BJ (cell line): ENCODE data around the gene C1D. TPM values are rescaled to one million over a fixed set of nuclear protein-coding genes. Genes with fewer than 3 reads are reported as not detected.
"Not testable (repeated sequence)": the region's sequence is repeated elsewhere in the genome, so short reads cannot be mapped to it uniquely, and the experiment has no call there.

Experiments used
- CTCF ChIA-PET: fragments of 350-600 bp; formaldehyde crosslinking; extraction: SDS; loops from one replicate; lab custom pipeline; 2021; ENCODE audit warnings: antibody characterized with exemption, inconsistent platforms; lab: Yijun Ruan, JAX
- POLR2A ChIA-PET: fragments of 300-600 bp; sonication (Branson Sonifier 250); formaldehyde crosslinking; extraction: SDS; loops from one replicate; lab custom pipeline; 2021; ENCODE audit warnings: antibody characterized with exemption; lab: Charles Lee
- DNase-seq: peaks from one replicate; pipeline ENCODE4 v3.0.0-alpha.2; 2011; ENCODE audit warnings: low read depth
- H3K27me3 ChIP-seq: 2 replicates; pipeline ENCODE4 v1.6.0; 2011; ENCODE audit warnings: low read length; ENCODE audit not compliant: control insufficient read depth, insufficient read depth
- H3K36me3 ChIP-seq: 2 replicates; pipeline ENCODE4 v1.5.1; 2011; ENCODE audit warnings: low read length; ENCODE audit not compliant: control insufficient read depth, insufficient read depth
- H3K4me3 ChIP-seq: 2 replicates; pipeline ENCODE4 v1.5.1; 2011; ENCODE audit warnings: low read depth, mild to moderate bottlenecking, control low read depth, low read length
- polyA plus RNA-seq: library from polyadenylated mRNA; depleted of rRNA; stranded (reverse); fragments of >200 nt; gene quantifications from 2 replicates; pipeline ENCODE4 v1.2.3, GENCODE V29; 2011
- TF ChIP-seq, protein P1 (sequence below): IDR thresholded peaks from 2 replicates; pipeline ENCODE4 v1.5.1; 2011; ENCODE audit warnings: low read depth, mild to moderate bottlenecking, control low read depth, inconsistent platforms, low read length, moderate library complexity; ENCODE audit not compliant: insufficient read depth

C1D gene
- polyA plus RNA-seq, 1 experiment = 11.4 TPM

- Histone ChIP-seq H3K27me3 (0 out of 2 replicates have a peak, but pooled peaks cover 1% of the 10 kb centered on the region), H3K4me3 (no peak overlapping the region), H3K36me3 (no peaks in the 10 kb centered on the region)
- no peak for DNase-seq
- CTCF ChIA-PET = no interaction called here
- TF ChIP-seq, protein P1, sequence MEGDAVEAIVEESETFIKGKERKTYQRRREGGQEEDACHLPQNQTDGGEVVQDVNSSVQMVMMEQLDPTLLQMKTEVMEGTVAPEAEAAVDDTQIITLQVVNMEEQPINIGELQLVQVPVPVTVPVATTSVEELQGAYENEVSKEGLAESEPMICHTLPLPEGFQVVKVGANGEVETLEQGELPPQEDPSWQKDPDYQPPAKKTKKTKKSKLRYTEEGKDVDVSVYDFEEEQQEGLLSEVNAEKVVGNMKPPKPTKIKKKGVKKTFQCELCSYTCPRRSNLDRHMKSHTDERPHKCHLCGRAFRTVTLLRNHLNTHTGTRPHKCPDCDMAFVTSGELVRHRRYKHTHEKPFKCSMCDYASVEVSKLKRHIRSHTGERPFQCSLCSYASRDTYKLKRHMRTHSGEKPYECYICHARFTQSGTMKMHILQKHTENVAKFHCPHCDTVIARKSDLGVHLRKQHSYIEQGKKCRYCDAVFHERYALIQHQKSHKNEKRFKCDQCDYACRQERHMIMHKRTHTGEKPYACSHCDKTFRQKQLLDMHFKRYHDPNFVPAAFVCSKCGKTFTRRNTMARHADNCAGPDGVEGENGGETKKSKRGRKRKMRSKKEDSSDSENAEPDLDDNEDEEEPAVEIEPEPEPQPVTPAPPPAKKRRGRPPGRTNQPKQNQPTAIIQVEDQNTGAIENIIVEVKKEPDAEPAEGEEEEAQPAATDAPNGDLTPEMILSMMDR = no peak
- POLR2A ChIA-PET = no interaction called here
Measured at GRCh38 chr2:68086166-68086565, 23.4 kb upstream of the C1D start.

- Histone ChIP-seq H3K27me3 (0 out of 2 replicates have a peak, but pooled peaks cover 1% of the 10 kb centered on the region), H3K36me3 (no peaks in the 10 kb centered on the region), H3K4me3 (no peak overlapping the region)
- DNase-seq = no peak
- POLR2A ChIA-PET = no interaction called here
- TF ChIP-seq, protein P1 = no peak
- CTCF ChIA-PET = no interaction called here
Measured at GRCh38 chr2:68083346-68083745, 20.5 kb upstream of the C1D start.

DNA sequence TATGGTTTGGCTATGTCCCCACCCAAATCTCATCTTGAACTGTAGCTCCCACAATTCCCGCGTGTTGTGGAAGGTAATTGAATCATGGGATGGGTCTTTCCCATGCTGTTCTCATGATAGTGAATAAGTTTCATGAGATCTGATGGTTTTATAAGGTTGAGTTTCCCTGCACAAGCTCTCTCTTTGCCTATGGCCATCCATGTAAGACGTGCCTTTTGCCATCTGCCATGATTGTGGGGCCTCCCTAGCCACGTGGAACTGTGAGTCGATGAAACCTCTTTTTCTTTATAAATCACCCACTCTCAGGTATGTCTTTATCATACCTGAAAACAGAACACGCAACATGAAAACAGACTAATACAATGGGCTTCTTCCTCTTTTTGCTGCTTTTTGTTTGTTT is 11.2 kb upstream of the C1D start:
- Histone ChIP-seq H3K36me3 (no peaks in the 10 kb centered on the region), H3K4me3 (no peak overlapping the region), H3K27me3 (peaks cover 4% of the 10 kb centered on the region; the same call in 1 of the 2 replicates)
- TF ChIP-seq, protein P1 = no peak
- POLR2A ChIA-PET = no interaction called here
- DNase-seq = no peak
- CTCF ChIA-PET = interaction anchor here (0.7 kb wide), 1 partner anchor 8 kb away, joined by 3 read pairs; no protein-coding TSS in a partner anchor

DNA sequence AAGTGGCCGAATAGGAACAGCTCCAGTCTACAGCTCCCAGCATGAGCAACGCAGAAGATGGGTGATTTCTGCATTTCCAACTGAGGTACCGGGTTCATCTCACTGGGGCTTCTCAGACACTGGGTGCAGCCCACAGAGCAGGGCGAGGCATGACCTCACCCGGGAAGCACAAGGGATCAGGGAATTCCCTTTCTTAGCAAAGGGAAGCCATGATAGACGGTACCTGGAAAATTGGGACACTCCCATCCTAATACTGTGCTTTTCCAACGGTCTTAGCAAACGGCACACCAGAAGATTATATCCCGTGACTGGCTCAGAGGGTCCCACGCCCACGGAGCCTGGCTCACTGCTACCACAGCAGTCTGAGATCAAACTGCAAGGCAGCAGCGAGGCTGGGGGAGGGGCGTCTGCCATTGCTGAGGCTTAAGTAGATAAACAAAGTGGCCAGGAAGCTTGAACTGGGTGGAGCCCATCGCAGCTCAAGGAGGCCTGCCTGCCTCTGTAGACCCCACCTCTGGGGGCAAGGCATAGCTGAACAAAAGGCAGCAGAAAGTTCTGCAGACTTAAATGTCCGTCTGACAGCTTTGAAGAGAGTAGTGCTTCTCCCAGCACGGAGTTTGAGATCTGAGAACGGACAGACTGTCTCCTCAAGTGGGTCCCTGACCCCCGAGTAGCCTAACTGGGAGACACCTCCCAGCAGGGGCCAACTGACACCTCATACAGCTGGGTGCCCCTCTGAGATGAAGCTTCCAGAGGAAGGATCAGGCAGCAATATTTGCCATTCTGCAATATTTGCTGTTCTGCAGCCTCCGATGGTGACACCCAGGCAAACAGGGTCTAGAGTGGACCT is 1.2 kb upstream of the C1D start:
- DNase-seq, H3K4me3 ChIP-seq, POLR2A ChIA-PET, H3K36me3 ChIP-seq, H3K27me3 ChIP-seq: not testable (repeated sequence)
- CTCF ChIA-PET = interaction anchor here (1.1 kb wide), 1 partner anchor 58 kb away, joined by 3 read pairs; no protein-coding TSS in a partner anchor

DNA sequence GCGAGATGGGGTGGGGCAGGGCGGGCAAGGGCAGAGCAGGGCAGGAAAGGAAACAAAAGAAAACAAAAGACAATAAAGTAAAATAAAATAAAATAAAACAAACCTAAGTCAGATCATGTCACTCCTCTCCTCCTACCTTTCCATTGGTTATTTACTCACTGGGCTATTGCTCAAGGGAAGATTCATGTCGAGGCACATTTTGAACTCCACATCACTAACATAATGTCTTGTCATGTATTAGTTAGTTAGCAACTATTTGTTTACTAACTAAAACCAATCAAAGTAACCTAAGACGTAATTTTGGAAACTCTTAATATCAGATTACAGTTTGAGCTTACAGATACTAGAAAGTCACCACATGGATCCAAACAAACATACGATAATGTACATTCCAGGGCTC is 2.2 kb downstream of the C1D start:
- Histone ChIP-seq H3K27me3 (no peaks in the 10 kb centered on the region), H3K4me3 (no peak overlapping the region), H3K36me3 (no peaks in the 10 kb centered on the region; the same call in 1 of the 2 replicates)
- ChIA-PET CTCF (no interaction called here), POLR2A (no interaction called here)
- no peak for DNase-seq
- TF ChIP-seq, protein P1 = no peak
